Smooth muscle cell (in vitro differentiated cells): ENCODE results near the gene COL26A1. TPM values are rescaled to one million over a fixed set of nuclear protein-coding genes. Genes with fewer than 3 reads are reported as not detected.

Source experiments
- DNase-seq: peaks from one replicate; lab custom pipeline; 2025; ENCODE audit not compliant: unreplicated experiment; lab: John Stamatoyannopoulos, UW
- H2AFZ ChIP-seq: fragments of 200-600 bp; sonication (generic); 2 replicates; pipeline ENCODE4 v1.6.0; 2016; ENCODE audit warnings: antibody characterized with exemption, low read depth, mild to moderate bottlenecking
- H3F3A ChIP-seq: fragments of 200-600 bp; sonication (generic); 2 replicates; pipeline ENCODE4 v1.6.0; 2017; ENCODE audit warnings: antibody characterized with exemption, low read depth
- H3K27ac ChIP-seq: fragments of 200-600 bp; sonication (generic); 2 replicates; pipeline ENCODE4 v1.5.1; 2016; ENCODE audit warnings: low read depth, mild to moderate bottlenecking
- H3K27me3 ChIP-seq: fragments of 200-600 bp; sonication (generic); 2 replicates; pipeline ENCODE4 v1.6.1; 2016; ENCODE audit warnings: low read depth, mild to moderate bottlenecking
- H3K36me3 ChIP-seq: fragments of 200-600 bp; sonication (generic); 2 replicates; pipeline ENCODE4 v1.5.1; 2016; ENCODE audit warnings: low read depth
- H3K4me1 ChIP-seq: fragments of 200-600 bp; sonication (generic); 2 replicates; pipeline ENCODE4 v1.5.1; 2016; ENCODE audit warnings: low read depth
- H3K4me2 ChIP-seq: fragments of 200-600 bp; sonication (generic); 2 replicates; pipeline ENCODE4 v1.6.0; 2016; ENCODE audit warnings: mild to moderate bottlenecking
- H3K4me3 ChIP-seq: fragments of 200-600 bp; sonication (generic); 2 replicates; pipeline ENCODE4 v1.5.1; 2016; ENCODE audit warnings: mild to moderate bottlenecking
- H3K79me2 ChIP-seq: fragments of 200-600 bp; sonication (generic); 2 replicates; pipeline ENCODE4 v1.6.0; 2016; ENCODE audit warnings: low read depth, mild to moderate bottlenecking
- H3K9ac ChIP-seq: fragments of 200-600 bp; sonication (generic); 2 replicates; pipeline ENCODE4 v1.6.0; 2016; ENCODE audit warnings: low read depth
- H3K9me3 ChIP-seq: fragments of 200-600 bp; sonication (generic); replicated peaks from 2 replicates; pipeline ENCODE4 v1.5.1; 2016; ENCODE audit warnings: low read depth
- H4K20me1 ChIP-seq: fragments of 200-600 bp; sonication (generic); 2 replicates; pipeline ENCODE4 v1.6.0; 2016; ENCODE audit warnings: low read depth
- CTCF ChIP-seq: fragments of 200-600 bp; sonication (generic); IDR thresholded peaks from 2 replicates; pipeline ENCODE4 v1.5.1; 2017; ENCODE audit warnings: borderline replicate concordance, mild to moderate bottlenecking, antibody characterized with exemption; ENCODE audit not compliant: insufficient read depth, poor library complexity, severe bottlenecking
- WGBS: methylation state at CpG from one replicate; pipeline ENCODE4 v1.1.7; 2016; ENCODE audit warnings: low lambda C conversion rate; 5-methylcytosine and 5-hydroxymethylcytosine counted together
- polyA plus RNA-seq: library from polyadenylated mRNA; unstranded; fragments of >200 nt; fragmentation: Nextera tagmentation; extraction: Ambion mirVana; gene quantifications from 2 replicates; pipeline ENCODE4 v1.2.1, GENCODE V29; 2016
- total RNA-seq: library from RNA; depleted of rRNA; stranded (reverse); fragments of >200 nt; gene quantifications from 2 replicates; pipeline ENCODE4 v1.2.3, GENCODE V29; 2014

Gene COL26A1
- total and polyA plus RNA-seq, 2 experiments from 2014 or later = 4.9 to 13.2 TPM

- no peak for DNase-seq
- Histone ChIP-seq H3K4me3 (no peak overlapping the region), H2AFZ (no peak overlapping the region), H3K4me1 (no peaks in the 10 kb centered on the region), H3K4me2 (no peak overlapping the region), H3F3A (peaks cover 20% of the 10 kb centered on the region), H3K27ac (peak overlapping the region; percentile 98), H3K27me3 (no peaks in the 10 kb centered on the region), H3K36me3 (no peaks in the 10 kb centered on the region), H4K20me1 (no peaks in the 10 kb centered on the region), H3K79me2 (no peaks in the 10 kb centered on the region), H3K9me3 (no peaks in the 10 kb centered on the region), H3K9ac (no peak overlapping the region)
- 90% methylated on average over 3 of the region's 3 CpGs for WGBS
- TF ChIP-seq CTCF = no peak
These were observed 214.3 kb downstream of the COL26A1 start for GRCh38 chr7:101576998-101577397.

- Histone ChIP-seq H3F3A (peaks cover 20% of the 10 kb centered on the region), H3K4me1 (no peaks in the 10 kb centered on the region), H3K79me2 (no peaks in the 10 kb centered on the region), H3K9me3 (no peaks in the 10 kb centered on the region), H3K27me3 (no peaks in the 10 kb centered on the region), H3K4me2 (peak overlapping the region; percentile 23), H3K36me3 (no peaks in the 10 kb centered on the region), H4K20me1 (no peaks in the 10 kb centered on the region), H3K9ac (no peak overlapping the region), H2AFZ (peak overlapping the region; percentile 62), H3K4me3 (no peak overlapping the region), H3K27ac (no peak overlapping the region)
- no peak for DNase-seq
- TF ChIP-seq CTCF = no peak
- WGBS = 55% methylated on average over 1 of the region's 1 CpG
These were observed 215.9 kb downstream of the COL26A1 start for GRCh38 chr7:101578552-101578951.

GRCh38 chr7:101580596-101580995, 217.9 kb downstream of the COL26A1 start:
- no peak for TF ChIP-seq CTCF
- no peak overlapping the region for H3K4me3 ChIP-seq
- no peak overlapping the region for H3K4me2 ChIP-seq
- H3K36me3 ChIP-seq = no peaks in the 10 kb centered on the region
- H3F3A ChIP-seq = peaks cover 12% of the 10 kb centered on the region
- no peak overlapping the region for H3K9ac ChIP-seq
- H3K27ac ChIP-seq = no peak overlapping the region
- DNase-seq = no peak
- H3K79me2 ChIP-seq = no peaks in the 10 kb centered on the region
- no peaks in the 10 kb centered on the region for H3K27me3 ChIP-seq
- no peaks in the 10 kb centered on the region for H3K9me3 ChIP-seq
- no peaks in the 10 kb centered on the region for H4K20me1 ChIP-seq
- no peaks in the 10 kb centered on the region for H3K4me1 ChIP-seq
- H2AFZ ChIP-seq = no peak overlapping the region
- 85% methylated on average over 7 of the region's 7 CpGs for WGBS

- no peak overlapping the region for H3K9ac ChIP-seq
- no peak overlapping the region for H3K27ac ChIP-seq
- TF ChIP-seq CTCF = no peak
- H3K27me3 ChIP-seq = no peaks in the 10 kb centered on the region
- H3K9me3 ChIP-seq = no peaks in the 10 kb centered on the region
- H3K79me2 ChIP-seq = no peaks in the 10 kb centered on the region
- DNase-seq = no peak
- no peaks in the 10 kb centered on the region for H3K4me1 ChIP-seq
- H3K4me3 ChIP-seq = no peak overlapping the region
- peaks cover 7% of the 10 kb centered on the region for H3F3A ChIP-seq
- no peaks in the 10 kb centered on the region for H3K36me3 ChIP-seq
- no peak overlapping the region for H3K4me2 ChIP-seq
- H4K20me1 ChIP-seq = no peaks in the 10 kb centered on the region
- WGBS = 80% methylated on average over 10 of the region's 10 CpGs
- H2AFZ ChIP-seq = no peak overlapping the region
These were observed 219.2 kb downstream of the COL26A1 start for GRCh38 chr7:101581891-101582290.
